ENCODE data around the gene FOXL3. TPM values are rescaled to one million over a fixed set of nuclear protein-coding genes. Genes with fewer than 3 reads are reported as not detected.

FOXL3 gene
- total RNA-seq, 1 experiment from 2014 or later, result not detected

DNA sequence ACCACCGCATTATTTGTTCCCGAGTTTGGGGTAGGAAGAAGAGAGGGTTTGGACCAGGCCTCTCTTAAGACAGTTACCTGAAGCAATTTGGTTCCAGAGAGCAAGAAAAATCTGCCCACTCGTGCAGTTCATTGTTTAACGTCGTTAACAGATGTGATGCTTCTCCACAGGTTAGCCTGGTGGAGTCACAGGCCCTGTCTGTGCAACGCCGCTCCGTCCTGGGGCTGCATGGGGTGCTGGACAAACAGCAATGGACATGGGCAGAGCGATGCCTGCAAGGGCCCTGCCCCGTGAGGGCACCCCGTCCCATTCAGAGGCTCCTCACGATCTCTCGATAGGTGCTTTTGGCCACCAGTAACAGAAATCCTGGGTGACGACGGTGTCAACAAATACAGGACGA lies 9.7 kb downstream of the FOXL3 start:
- Mint-ChIP-seq H3K36me3 (ENCODE audit: insufficient read depth, unreplicated experiment) (no peaks in the 10 kb centered on the region), H3K27ac (ENCODE audit: unreplicated experiment) (no peak overlapping the region), H3K4me3 (ENCODE audit: low read depth, unreplicated experiment) (no peak overlapping the region), H3K9me3 (ENCODE audit: low read depth, unreplicated experiment) (peaks cover 4% of the 10 kb centered on the region), H3K4me1 (ENCODE audit: low read depth, unreplicated experiment) (no peaks in the 10 kb centered on the region), H3K27me3 (ENCODE audit: unreplicated experiment) (peaks cover 82% of the 10 kb centered on the region)
- TF ChIP-seq CTCF (IDR thresholded peaks at IDR 0.05; ENCODE audit: unreplicated experiment), result no peak
- BruUV-seq (replicated peaks), result no TSS peak
- DNase-seq, result no peak
- CTCF ChIA-PET, result no interaction called here
- intact Hi-C loops (cut with micrococcal nuclease; ENCODE audit: unreplicated experiment), result no loop called here

- CTCF ChIA-PET, result no interaction called here
- TF ChIP-seq CTCF (IDR thresholded peaks at IDR 0.05; ENCODE audit: unreplicated experiment), result no peak
- BruUV-seq (replicated peaks), result no TSS peak
- Mint-ChIP-seq H3K36me3 (ENCODE audit: insufficient read depth, unreplicated experiment) (no peaks in the 10 kb centered on the region), H3K27ac (ENCODE audit: unreplicated experiment) (no peak overlapping the region), H3K4me1 (ENCODE audit: low read depth, unreplicated experiment) (no peaks in the 10 kb centered on the region), H3K27me3 (ENCODE audit: unreplicated experiment) (peaks cover 82% of the 10 kb centered on the region), H3K9me3 (ENCODE audit: low read depth, unreplicated experiment) (peaks cover 5% of the 10 kb centered on the region), H3K4me3 (ENCODE audit: low read depth, unreplicated experiment) (no peak overlapping the region)
- intact Hi-C loops (cut with micrococcal nuclease; ENCODE audit: unreplicated experiment), result no loop called here
- DNase-seq, result no peak
These were observed 10.1 kb downstream of the FOXL3 start for GRCh38 chr7:300048-300447.

DNA sequence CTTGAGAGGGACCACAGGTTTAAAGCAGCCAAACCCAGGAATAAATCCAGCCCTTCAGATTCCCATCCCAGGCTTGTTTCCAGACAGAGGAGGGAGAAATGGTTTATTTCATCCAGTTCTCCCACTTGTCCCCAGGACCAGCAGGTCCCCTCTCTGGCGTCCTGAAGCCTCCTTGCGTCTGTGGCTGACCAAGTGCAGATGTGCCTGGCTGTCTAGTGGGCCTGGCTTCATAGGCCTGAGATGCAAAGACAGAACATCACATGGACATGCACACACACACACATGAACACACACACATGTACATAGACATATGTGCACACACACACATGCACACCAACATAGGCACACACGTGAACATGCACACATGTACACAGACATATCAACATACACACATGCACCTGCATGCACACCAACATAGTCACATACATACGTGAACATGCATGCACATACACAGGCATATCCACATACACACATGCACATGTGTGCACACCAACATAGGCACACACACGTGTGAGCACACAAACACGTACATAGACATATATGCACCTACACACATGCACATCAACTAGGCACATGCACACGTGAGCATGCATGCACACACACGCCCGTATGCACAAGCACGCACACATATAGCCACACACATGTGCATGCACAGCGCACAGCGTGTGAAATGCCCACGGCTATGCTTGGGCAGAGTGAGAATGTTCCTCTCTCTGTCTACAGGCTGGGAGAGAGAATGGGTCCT lies 10.7 kb downstream of the FOXL3 start:
- CTCF ChIA-PET, result no interaction called here
- Mint-ChIP-seq H3K4me1 (ENCODE audit: low read depth, unreplicated experiment) (no peaks in the 10 kb centered on the region), H3K9me3 (ENCODE audit: low read depth, unreplicated experiment) (peaks cover 5% of the 10 kb centered on the region), H3K27me3 (ENCODE audit: unreplicated experiment) (peaks cover 82% of the 10 kb centered on the region), H3K36me3 (ENCODE audit: insufficient read depth, unreplicated experiment) (no peaks in the 10 kb centered on the region), H3K27ac (ENCODE audit: unreplicated experiment) (no peak overlapping the region), H3K4me3 (ENCODE audit: low read depth, unreplicated experiment) (no peak overlapping the region)
- DNase-seq, result no peak
- no TSS peak for BruUV-seq (replicated peaks)
- no peak for TF ChIP-seq CTCF (IDR thresholded peaks at IDR 0.05; ENCODE audit: unreplicated experiment)
- intact Hi-C loops (cut with micrococcal nuclease; ENCODE audit: unreplicated experiment), result no loop called here

DNA sequence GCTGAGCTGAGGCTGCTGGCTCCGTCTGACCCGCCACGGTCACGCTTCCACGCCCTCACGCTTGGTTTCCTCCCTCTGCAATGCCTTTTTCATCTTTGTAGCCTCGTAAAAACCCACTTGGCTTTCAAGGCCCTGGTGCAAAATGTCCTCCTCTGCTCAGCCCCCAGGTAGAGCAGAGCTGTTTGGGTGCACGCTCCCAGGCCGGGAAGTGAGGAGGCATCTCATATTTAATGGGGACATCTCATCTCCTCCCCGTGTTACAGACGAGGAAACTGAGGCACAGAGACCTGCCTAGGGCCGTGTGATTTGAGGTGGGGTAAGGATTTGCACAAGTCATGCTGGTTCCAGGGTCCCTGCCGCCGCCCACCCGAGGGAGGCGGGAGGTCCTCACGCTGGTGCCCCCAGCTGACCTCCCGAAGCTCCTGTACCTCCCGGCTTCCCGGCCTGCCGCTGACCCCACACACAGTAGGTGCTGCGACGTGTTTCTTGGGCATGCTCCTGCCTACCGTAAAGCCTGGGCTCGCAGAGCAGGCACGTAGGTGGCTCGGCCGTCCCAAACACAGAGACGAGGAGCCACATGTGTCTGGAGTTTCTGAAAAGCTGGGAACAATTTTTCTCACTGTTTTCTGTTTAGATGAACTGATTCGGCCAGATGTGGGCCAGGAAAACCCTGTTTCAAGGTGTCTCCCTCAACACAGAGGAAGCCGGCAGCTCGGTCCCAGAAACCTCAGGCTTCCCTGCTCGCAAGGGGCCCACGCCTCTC lies 11.5 kb downstream of the FOXL3 start:
- intact Hi-C loops (cut with micrococcal nuclease; ENCODE audit: unreplicated experiment), result no loop called here
- no peak overlapping the region for H3K27ac Mint-ChIP-seq (ENCODE audit: unreplicated experiment)
- no TSS peak for BruUV-seq (replicated peaks)
- no peaks in the 10 kb centered on the region for H3K4me1 Mint-ChIP-seq (ENCODE audit: low read depth, unreplicated experiment)
- H3K36me3 Mint-ChIP-seq (ENCODE audit: insufficient read depth, unreplicated experiment), result no peaks in the 10 kb centered on the region
- peaks cover 78% of the 10 kb centered on the region for H3K27me3 Mint-ChIP-seq (ENCODE audit: unreplicated experiment)
- CTCF ChIA-PET, result no interaction called here
- no peak overlapping the region for H3K4me3 Mint-ChIP-seq (ENCODE audit: low read depth, unreplicated experiment)
- DNase-seq, result no peak
- peaks cover 5% of the 10 kb centered on the region for H3K9me3 Mint-ChIP-seq (ENCODE audit: low read depth, unreplicated experiment)
- no peak for TF ChIP-seq CTCF (IDR thresholded peaks at IDR 0.05; ENCODE audit: unreplicated experiment)

Data from Calu3 (cell line).